ENCODE results near the gene RPGR.

GRCh38 chrX:38313190-38313589, 14.1 kb downstream of the RPGR start:
- TF ChIP-seq POLR2A (conservative IDR thresholded peaks at IDR 0.05) (no peak), CTCF (IDR thresholded peaks at IDR 0.05 in 2 of 3, conservative IDR thresholded peaks at IDR 0.05 in 1 of 3; ENCODE audit: insufficient read depth in 2 of 3, low read depth in 1 of 3, low read length in 3 of 3) (no peak)
